ENCODE measurements around the gene HMGCR.
"Not testable (repeated sequence)": the region's sequence is repeated elsewhere in the genome, so short reads cannot be mapped to it uniquely, and the experiment has no call there.

Gene HMGCR

DNA sequence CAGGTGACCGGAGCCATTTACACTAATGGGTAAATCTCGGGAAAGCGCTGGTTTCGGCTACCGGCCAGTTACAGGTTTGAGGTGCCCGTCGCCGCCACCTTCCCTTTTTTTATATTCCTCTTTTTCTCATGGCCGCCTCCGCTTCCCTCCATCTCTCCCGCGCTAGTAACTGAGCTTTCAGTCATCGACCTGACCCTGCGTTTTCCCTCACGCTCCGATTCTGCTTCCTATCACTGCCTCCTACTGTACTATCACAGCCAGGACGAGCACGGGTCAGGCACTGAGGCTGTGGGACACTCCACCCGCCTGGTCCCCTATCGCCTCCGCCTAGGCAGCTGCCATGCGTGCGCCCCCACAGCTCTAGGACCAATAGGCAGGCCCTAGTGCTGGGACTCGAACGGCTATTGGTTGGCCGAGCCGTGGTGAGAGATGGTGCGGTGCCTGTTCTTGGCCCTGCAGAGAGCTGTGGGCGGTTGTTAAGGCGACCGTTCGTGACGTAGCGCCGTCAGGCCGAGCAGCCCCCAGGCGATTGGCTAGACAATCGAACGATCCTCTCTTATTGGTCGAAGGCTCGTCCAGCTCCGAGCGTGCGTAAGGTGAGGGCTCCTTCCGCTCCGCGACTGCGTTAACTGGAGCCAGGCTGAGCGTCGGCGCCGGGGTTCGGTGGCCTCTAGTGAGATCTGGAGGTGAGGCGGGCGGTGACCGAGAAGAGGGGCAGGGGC is at the start of gene HMGCR:
Gene HMGCR, plus strand, starts transcription at position 606 of the 722 bp plus-strand sequence. CDS start 5,386 bp downstream, outside the sequence.
- DNase-seq = peak; percentile 99

DNA sequence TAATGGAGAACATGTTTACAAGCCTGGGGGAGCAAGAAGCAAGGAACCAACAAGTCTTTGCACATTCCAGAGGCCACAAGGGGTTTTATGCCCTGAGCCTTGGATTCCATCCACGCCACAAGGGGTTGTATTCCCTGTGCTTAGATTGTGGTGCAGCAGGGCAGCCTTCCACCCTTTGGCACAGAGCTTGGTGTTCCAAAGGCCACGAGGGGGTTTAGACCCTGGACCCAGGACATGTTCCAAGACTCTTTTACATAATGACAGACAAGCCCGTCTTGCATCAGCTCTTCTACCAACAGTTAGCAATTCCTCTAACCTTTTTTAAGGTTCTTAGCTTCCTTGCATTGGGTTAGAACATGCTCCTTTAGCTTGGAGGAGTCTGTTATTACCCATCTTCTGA is 45.2 kb upstream of the HMGCR start:
- not testable (repeated sequence) for DNase-seq

DNA sequence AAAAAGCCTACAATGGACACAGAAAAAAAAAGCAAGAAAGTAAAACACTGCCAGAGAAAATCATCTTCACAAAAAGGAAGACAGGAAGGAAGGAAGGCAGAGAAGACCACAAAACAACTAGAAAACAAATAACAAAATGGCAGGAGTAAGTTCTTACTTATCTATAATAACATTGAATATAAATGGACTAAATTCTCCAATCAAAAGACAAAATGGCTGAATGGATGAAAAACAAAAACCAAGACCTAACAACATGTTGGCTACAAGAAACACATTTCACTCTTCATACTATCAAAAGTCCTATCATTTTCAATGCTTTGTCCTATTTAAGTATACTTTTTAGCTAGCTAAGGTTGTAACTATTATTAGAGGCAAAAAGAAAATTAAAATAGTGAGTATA is 36.9 kb upstream of the HMGCR start:
- DNase-seq = no peak

DNA sequence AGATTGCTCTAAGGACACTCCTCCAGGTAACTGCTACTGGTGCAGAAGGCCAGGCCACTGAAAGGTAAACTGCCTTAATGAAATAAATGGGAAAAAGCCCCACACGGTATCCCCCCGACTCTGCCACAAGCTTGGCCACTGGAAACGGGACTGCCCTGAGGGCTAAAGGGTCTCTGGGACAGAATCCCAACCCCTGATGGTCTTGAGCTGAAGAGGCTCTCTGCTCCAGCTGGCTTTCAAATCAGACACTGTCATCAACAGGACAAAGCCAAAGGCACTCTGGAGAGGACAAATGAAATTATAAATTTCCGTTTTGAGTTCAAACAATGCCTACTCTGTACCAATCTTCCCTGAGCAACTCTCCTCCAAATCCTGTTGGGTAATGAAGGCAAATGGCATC is 33.6 kb upstream of the HMGCR start:
- no peak for DNase-seq

DNA sequence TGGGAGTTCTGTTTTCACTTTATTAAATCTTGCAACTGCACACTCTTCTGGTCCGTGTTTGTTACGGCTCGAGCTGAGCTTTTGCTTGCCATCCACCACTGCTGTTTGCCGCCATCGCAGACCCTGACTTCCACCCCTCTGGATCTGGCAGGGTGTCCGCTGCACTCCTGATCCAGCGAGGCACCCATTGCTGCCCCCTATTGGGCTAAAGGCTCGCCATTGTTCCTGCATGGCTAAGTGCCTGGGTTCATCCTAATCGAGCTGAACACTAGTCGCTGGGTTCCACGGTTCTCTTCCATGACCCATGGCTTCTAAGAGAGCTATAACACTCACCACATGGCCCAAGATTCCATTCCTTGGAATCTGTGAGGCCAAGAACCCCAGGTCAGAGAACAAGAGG is 32.5 kb upstream of the HMGCR start:
- not testable (repeated sequence) for DNase-seq

DNA sequence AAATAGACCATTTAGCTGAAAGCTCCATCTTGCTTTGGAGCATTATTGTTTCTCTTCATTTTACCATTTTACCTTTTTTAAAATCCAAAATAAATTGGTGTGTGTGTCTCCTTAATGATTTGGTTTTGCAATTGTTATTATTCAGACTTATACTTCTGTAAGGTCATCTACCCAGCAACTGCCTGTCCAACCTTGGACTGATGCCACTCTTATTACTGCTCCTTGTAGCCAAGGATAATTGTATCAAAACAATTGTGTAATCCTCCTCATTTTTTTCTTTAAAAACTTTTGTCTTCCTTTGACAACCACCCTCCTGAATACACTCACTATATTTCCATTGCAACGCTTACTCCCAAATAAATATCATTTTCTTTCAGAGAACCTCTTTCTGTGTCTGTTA is 30.3 kb upstream of the HMGCR start:
- DNase-seq = no peak

DNA sequence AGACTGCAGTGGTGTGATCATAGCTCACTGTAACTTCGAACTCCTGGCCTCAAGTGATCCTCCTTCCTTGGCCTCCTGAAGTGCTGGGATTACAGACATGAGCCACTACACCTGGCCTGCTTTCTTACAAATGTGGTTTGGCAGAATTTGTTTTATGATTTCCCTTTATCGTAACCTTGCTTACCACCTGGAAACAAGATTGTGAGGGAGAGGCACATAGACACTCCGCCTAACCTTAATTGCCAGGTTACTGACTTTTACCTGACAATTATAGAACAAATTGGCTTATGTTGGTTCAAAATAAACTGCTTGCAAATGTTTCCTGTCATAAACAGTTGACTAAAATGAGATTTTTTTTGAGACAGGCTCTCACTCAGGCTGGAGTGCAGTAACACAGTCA is 26.8 kb upstream of the HMGCR start:
- DNase-seq = no peak

DNA sequence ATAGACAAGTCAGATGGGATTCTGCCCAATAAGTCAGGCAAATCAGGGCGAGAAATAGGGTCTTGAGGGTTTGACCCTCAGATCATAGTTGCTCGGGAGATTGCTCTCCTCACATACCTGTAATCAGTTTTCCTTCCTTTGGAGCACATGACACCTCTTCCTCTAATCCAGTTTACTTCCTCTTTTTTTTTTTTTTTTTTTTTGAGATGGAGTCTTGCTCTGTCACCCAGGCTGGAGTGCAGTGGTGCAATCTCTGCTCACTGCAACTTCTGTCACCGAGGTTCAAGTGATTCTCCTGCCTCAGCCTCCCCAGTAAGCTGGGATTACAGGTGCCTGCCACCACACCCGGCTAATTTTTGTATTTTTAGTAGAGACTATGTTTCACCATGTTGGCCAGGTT is 17.9 kb upstream of the HMGCR start:
- not testable (repeated sequence) for DNase-seq

DNA sequence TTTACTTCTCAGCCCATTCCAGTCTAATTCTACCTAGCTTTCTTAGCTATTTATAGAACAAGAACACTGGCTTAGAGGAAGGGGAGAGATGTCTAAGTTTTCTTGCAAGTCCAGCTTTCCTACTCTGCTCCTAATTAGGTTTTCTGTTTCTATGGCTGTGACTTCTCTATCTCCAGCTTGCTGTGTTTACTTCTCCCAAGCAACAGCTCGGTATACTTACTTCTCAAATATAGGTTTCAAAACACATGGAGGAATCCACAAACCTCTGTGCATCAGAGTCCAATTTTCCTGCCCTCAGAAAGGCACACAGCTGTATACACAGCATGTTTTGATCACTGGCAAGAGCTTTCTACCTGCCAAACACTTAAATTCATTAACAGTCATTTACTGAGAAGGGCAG is 17.4 kb upstream of the HMGCR start:
- DNase-seq = no peak

DNA sequence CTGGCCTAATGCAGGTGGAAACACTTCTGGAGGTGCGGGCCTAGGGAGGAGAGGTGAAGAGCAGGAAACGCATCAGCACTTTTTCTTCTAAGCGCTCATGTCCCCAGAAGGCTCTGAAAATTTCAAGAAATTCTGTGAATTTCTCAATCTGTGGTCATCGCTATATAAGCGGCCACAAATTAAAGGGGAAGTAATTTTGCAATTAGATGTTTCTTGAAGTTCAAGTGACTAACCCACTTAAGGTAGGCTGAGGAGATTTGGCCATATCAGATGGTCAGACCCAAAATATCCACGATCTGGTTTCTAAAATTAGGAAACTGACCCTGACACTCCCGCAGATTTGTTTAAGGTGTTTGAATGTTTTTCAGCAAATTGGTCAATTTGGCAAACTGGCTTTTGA is 16.6 kb upstream of the HMGCR start:
- DNase-seq = no peak

DNA sequence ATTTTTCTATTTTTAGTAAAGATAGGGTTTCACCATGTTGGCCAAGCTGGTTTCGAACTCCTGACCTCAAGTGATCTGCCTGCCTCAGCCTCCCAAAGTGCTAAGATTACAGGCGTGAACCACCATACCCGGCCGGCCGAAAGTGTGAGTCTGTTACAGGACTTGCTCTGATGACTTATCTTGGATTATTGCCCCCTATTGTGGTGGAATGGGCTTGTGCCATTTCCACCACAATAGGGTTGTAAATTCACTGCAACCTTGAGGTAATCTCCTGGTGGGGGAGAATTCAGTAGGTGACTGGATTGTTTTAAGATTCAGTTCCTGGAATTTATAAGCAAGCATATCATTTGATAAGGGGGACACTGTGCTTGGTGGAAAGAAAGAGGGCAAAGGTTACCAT is 15.0 kb upstream of the HMGCR start:
- DNase-seq = no peak

DNA sequence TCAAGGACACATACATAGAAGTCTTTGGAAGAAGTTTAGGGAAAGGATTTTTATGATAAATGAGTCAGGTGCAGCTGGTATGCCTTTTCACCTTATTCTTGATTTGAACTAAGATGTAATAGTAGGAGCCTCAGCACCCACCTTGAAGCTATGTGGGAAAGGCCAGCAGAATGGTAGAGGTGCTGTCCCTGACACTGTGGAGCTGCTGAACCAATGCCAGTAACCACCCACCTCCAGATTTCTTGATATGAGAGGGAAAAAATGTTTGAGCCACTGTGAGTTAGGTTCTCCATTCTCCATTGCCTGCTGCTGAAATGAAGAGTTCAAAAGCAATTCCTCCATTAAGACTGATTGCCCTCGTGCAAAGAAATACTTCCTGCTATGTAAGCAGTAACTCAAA is 12.2 kb upstream of the HMGCR start:
- DNase-seq = no peak

DNA sequence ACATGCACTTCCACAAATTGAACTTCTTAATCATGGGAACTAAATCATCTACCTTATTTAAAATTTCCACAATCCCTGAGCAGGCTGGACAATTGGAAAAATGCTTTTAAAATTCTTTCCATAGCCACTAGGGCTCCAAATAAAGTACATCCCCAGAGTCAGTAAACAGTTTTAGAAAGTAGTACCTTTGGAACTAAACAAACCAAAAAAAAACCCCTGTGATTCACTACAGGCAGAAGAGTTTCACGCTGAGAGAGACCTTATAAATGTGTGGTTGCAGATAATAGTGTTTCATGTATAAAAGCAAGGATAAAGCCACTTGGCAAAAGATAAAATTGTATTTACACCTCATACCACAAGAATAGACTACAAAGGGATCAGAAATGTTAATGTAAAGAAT is 11.8 kb upstream of the HMGCR start:
- no peak for DNase-seq

DNA sequence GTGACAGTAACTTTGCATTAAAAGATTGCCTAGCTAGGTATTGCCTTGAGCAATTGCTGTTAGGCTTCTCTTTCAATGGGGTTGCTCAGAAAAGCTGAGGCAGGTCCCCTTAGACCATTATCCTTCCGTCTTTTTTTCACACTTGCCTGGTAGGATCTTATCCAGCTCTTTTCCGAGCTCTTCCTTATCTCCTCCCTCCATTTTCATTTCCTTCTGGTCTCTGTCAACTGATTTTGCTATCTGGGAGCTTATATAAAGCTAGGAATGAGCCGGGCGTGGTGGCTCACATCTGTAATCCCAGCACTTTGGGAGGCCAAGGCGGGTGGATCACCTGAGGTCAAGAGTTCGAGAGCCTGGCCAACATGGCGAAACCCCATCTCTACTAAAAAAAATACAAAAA is 6.6 kb upstream of the HMGCR start:
- no peak for DNase-seq

DNA sequence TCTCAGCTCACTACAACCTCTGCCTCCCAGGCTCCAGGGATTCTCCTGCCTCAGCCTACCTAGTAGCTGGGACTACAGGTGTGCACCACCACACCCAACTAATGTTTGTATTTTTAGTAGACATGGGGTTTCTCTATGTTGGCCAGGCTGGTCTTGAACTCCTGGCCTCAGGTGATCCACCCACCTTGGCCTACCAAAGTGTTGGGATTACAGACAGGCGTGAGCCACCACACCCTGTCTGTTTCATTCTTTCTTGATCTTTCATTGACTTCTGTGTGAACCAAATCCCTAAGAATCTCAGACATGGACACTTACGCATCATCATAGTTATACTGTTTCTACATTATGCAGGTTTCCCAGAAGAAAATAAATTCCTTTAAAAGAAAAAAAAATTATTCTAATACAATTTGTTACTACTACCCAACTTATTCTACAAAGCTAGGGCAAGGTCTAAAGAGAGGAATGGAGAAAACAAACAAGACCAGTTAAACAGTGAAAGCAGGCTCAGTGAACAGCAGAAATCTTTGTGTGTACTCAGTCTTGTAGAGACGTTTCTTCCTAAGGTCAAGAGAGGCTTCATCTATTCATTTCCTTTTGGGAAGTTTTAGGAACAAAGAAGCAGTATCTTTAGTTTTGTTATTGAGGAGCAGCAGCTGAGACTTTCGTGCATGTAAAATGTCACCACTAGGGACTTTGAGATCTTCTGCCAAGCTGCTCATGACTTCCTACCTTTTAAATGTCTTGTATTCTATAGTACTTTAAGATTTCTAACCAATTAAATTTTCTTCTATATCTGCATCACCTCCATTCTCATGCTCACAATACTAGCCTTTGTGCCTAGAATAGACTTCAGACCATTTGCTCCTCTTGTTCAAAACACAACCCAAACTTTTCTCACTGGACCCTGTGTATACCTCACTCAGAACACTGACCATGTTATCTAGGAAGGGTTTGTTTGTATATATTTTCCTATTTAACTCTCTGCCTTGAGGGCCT is 5.6 kb upstream of the HMGCR start:
- DNase-seq = no peak

DNA sequence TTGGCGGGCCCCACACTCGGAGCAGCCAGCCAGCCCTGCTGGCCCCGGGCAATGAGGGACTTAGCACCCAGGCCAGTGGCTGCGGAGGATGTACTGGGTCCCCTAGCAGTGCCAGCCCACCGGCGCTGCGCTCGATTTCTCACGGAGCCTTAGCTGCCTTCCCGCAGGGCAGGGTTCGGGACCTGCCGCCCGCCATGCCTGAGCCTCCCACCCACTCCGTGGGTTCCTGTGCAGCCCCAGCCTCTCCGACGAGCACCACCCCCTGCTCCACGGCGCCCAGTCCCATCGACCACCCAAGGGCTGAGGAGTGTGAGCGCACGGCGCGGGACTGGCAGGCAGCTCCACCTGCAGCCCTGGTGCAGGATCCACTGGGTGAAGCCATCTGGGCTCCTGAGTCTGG is 3.3 kb upstream of the HMGCR start:
- DNase-seq = not testable (repeated sequence)

DNA sequence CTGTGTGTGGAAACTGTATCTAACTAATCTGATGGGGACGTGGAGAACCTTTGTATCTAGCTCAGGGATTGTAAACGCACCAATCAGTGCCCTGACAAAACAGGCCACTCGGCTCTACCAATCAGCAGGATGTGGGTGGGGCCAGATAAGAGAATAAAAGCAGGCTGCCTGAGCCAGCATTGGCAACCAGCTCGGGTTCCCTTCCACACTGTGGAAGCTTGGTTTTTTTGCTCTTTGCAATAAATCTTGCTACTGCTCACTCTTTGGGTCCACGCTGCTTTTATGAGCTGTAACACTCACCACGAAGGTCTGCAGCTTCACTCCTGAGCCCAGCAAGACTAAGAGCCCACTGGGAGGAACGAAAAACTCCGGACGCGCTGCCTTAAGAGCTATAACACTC is 2.6 kb upstream of the HMGCR start:
- DNase-seq = not testable (repeated sequence)

DNA sequence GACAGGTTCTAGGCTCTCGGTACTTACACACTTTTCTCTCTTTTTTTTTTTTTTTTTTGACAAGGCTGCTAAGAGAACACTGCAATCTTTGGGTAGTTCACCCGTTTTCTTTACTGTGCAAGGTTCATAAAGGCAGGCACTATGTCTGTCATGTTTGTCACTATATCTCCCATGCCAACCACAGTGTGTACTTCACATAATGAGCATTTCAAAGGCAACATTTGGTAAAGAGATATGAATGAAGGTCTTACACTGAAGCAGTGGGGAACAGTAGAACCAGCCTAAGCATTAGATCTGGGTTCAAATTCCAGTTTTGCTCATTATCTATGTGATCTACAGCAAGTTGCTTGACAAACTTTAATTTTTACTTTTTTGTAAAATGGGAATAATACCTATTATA is 1.5 kb upstream of the HMGCR start:
- DNase-seq = no peak

DNA sequence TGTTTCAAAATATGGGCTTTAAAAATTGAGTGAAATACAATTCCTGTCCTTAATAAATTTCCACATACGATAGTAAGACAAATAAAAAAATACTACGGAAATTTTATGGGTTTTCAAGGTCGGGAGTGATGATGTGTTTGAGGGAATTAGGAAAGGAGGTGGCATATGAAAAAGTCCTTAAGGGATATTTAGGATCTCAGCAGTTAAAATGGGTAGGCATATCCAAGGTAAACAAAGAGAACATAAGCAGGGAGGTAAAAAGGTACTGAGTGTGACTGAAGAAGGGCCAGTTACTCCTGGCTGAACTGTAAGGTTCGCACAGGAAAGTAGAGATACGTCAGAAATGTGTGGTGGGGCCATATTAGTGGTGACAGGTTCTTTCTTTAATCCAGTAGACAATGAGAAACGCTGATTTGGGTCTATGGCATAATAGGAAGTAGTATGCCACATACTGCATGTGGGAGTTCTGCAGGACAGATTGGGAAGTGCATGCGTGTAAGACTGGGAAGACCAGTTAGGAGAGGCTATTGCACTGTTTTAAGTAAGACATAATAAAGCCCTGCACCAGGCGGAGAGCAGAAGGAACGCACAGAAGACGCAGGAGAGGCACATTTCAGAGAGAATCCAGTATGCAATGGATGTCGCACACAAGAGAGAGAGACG is 937 bp upstream of the HMGCR start:
- DNase-seq = peak; percentile 49

DNA sequence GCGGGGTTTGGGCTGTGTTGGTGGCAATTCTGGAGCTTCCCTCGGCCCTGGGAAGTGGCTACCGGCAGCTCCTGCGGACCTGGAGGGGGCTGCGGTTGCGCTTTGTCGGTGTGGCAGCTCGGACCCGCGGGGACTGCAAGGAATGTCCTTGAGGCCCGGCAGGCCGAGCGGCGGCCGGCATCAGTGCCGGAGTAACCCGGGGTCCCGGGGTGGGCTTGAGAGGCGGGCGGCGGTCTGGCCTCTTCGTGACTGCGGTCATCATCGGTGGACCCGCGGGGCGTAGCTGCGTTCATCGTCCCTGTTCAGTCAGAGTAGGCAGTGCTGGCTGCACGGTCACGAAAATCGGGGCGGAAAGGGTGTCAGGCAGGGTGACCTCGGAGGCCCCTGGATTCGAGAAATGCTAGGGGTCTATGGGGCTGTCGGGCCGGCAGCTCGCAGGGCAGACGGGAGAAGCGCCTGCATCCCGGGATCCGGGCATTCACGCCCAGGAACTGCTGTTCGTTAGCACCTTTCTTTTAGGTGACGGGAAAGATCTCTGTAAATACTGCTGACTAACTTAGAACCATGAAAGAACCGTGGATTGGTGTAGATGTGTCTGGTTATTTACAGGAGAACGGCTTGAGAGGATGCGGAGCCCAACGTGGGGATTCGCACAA is 474 bp downstream of the HMGCR start:
- DNase-seq = no peak

DNA sequence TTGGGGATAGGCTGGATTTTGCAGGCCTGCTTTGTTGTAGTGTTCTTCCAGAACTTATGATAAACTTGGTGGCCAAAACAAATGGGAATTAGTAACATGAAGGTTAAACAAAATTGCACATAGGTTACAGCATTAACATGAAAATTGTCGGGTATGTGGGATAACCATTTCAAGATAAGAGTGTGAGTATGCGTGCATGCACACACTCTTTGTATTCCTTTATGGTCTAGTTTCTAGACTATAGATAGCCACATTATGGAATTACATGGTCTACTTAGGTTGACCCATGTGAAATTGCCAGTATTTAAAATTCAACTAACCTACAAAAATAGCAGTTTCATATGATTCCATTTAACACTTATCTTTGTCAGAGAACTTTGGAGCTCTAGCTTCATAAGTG is 1.4 kb downstream of the HMGCR start:
- DNase-seq = no peak

DNA sequence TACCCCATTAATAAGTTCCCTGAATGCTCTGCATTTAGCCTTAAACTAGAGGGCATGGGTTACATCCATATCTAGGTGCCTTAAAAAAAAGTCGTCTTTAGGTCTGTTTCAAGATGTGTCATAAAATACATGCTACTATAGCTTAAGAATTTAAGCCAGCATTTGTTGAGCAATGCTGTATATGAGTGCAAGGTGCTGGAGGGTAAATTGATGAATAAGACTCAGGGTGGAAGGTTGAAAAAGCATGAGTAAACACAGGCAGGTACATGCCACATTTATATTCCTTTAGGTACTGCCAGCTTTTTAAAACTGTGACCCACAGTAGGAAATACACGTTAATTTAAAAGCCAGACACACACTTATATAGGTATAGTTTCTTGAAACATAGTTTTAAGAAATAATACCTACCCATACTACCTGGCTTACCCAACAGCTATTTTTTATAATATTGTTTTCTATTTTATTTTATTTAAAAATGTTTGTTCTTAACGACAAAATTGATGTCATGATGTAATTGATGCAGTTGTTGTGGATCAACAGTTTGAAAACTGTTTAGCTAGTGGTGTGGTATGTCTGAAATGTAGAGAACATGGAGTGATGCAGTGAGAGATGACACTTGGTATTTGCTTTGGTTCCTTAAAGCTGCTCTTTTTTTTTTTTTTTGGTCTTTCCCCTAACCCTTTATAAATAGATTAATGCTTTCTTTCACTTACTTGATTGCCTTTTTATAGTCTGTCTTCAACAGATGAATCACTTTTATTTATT is 3.9 kb downstream of the HMGCR start:
- no peak for DNase-seq

Measured in NCI-H774 (cell line).